Measurements from ENCODE around the gene THUMPD3. TPM values are rescaled to one million over a fixed set of nuclear protein-coding genes. Genes with fewer than 3 reads are reported as not detected.

Gene THUMPD3
- polyA plus RNA-seq, 10 donors, result 27.9 to 43.6 (median 34.7) TPM

- peak; percentile 98 to 100 (median 100) for DNase-seq
Observed at GRCh38 chr3:9396632-9397331, 33.9 kb downstream of the THUMPD3 start.

GRCh38 chr3:9397332-9397905, 34.6 kb downstream of the THUMPD3 start, which contains the start of gene SETD5:
SETD5 (plus strand) TSS chr3:9397615; CDS start chr3:9428939, 31,324 bp downstream.
- DNase-seq, result peak; percentile 96 to 98 (median 98)

GRCh38 chr3:9397906-9398699, 35.2 kb downstream of the THUMPD3 start:
- DNase-seq, result peak; percentile 34 to 87 (median 65)

DNA sequence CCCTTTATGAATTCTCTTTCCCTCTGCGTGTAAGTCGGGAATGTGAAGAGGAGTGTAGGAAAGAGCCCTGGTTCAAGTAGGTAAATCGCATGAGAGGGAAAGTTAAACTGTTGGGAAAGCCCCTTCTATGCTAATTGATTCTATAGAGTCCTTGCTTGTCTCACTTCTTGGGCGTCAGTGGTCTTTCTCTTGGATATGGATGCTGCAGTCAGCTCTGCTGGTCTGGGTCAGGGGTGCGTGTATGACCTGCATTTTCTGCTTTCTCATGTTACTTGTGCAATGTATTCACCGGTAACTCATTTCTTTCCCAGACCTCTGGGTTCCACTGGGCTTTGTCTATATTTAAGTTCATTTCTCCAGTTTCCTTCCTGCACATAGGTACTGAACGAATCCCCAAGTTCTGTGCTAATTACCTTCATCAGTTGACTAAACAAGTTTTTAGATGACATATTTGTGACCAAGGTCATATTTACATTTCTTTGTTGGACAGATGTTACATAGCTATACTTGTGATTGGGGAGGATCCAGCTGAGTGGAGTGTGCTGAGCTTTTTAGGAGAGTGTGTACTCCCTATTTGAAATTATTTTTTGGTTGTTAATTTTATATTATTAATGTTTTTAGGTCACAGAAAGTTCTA, 36.0 kb downstream of the THUMPD3 start:
- DNase-seq, result peak; percentile 48 to 76 (median 51)

- DNase-seq, result no peak
Observed at GRCh38 chr3:9399337-9399703, 36.5 kb downstream of the THUMPD3 start.

DNA sequence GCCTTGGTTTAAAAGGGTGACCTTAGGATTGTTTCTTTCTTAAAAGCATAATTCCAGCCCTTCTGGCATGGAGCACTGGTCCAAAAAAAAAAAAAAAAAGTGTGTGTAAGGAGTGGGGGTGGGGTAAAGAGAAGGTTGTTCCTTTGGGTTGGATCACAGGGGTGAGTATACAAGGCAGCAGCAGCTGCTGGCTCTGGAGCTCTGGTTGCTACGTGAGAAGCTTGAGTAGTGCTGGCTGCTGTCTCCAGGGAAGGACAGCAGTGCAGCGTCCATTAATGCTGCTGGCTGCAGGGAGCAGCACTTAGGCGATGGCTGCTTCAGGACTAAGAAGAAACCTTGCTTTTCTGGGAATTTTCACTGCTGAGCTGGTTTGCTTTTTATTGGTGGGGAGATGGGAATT, 36.9 kb downstream of the THUMPD3 start:
- DNase-seq, result peak; percentile 91 to 96 (median 94)

GRCh38 chr3:9400616-9401015, 37.8 kb downstream of the THUMPD3 start:
- peak in 1 of 3 donors; percentile 45 for DNase-seq

DNA sequence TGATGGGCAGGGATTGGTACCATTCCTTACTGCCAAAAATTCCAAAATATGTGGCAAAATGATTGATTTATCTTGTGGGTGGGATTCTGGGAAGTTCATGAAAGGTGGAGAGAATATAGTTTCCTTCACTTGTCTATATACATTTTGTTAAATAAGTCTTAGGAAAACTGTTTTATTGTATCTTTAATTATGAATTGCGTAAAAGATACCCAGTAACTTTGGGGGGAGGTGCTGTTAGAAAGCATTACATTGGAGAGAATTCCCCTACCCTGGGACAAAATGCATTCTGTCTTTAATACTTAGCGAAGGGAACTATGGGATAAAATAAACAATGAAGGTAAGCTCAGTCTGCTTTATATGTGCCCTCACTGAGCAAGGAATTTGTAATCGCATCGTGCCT, 39.1 kb downstream of the THUMPD3 start:
- DNase-seq, result no peak

GRCh38 chr3:9402410-9403228, 39.8 kb downstream of the THUMPD3 start:
- peak in 1 of 3 donors; percentile 61 for DNase-seq

- no peak for DNase-seq
Observed at GRCh38 chr3:9403463-9403862, 40.6 kb downstream of the THUMPD3 start.

GRCh38 chr3:9404680-9405079, 41.8 kb downstream of the THUMPD3 start:
- no peak for DNase-seq

GRCh38 chr3:9405756-9406155, 42.9 kb downstream of the THUMPD3 start:
- DNase-seq, result no peak

- no peak for DNase-seq
Observed at GRCh38 chr3:9406856-9407626, 44.2 kb downstream of the THUMPD3 start.

DNA sequence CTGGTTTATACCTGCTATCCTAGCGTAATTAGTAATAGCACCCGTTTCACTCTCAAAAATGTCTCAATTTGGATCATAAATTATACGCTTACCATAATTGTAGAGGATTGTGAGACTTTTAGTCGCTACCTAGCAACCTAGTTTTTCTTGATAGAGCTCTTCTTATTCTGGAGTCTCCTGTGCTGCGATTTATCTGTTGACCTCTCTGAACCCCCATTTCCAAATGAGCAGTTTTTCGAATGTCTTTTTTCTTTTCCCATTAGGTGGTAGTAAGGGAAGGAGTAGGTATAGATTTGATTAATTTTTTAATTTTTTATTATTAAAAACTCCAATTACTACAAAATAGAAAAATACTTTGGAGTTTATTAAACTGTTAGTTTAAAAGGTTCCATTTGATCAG, 45.2 kb downstream of the THUMPD3 start:
- no peak for DNase-seq

DNA sequence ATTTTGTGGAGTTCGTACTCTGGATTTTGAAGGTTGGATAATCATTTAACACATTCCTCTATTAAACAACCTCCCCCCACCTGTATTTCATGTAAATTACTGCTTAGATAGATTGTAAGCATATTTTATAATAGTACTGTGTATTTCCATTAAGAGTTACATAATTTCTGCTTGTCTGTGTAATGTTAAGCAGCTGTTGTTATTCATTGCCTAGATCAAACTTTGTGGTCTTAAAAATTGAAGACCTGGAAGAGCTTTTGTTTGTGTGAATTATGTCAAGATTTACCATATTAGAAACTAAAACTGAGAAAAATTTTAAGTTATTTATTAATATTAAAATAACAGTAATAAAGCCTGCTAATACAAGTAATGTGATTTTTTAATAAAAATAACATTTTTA, 45.7 kb downstream of the THUMPD3 start:
- DNase-seq, result no peak

DNA sequence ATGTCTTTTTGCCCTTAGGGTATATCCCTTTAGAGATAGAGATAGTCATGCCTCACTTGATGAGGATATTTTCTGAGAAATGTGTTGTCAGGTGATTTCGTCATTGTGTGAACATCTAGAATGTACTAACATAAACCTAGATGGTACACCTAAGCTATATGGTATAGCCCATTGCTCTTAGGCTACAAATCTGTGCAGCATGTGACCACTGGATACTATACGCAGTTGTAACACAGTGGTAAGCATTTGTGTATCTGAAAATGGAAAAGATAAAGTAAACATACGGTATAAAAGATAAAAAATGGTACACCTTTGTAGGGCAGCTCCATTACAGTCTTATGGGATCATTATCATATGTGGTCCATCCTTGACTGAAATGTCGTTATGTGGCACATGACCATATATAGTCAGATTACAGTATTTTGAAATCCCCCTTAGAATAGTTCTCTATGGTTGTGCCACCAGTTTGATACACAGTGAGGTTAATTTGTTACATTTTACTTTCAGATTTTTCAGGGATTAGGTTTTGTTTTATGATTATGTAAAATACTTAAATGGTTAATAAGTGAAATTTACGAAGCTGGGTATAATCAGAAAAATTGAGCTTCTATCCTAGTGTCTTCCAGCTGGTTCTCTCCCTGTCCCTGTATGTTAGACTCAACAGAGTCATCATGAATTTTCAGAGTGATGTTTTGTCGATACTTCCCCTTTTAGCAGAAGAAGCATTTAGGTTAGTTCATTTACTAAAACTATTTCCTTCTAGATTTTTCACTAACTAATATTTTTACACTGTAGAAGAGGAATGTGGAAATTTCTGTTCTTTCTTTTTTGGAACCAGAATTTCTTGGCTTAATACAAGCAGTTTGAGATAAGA, 47.4 kb downstream of the THUMPD3 start:
- no peak for DNase-seq

DNA sequence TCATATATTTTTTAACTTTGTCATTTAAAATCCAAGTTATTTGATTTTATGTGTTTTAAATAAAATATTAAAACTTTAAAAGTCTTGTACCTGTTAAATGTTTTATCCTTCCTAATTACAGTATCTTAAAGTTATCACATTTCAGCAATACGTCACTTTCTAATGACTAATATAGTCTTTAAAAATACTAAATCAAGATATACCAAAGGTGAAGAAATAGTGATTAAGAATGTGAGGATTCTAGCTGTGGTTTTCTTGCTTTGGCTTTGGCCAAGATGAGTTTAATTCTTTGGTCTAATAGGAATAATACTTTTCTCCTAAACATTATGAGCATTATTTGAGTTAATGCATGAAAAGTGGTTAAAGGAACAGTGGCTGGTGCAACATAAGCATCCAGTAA, 48.4 kb downstream of the THUMPD3 start:
- DNase-seq, result no peak

GRCh38 chr3:9412293-9412692, 49.4 kb downstream of the THUMPD3 start:
- no peak for DNase-seq

DNA sequence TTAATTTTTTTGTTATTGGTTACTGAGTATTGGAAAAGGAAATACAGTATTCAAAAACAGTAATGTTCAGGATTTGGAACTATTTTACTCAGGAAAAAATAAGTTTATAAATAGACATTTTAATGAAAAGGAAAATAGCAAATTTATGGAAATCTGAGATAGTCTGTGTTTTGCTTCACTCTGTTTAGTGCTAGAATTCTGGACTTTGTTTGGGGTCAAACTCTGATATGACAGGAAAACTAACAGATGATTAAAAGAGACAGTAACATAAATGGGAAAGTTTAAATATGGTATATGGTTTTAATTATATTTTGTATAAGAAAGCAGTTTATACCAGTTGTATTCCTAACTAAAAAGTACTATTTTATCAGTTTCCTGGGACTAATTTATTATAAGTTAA, 52.0 kb downstream of the THUMPD3 start:
- DNase-seq, result no peak

Measured in muscle of back (tissue), 11 donors.